ENCODE results near the gene ASXL2.

Gene ASXL2

DNA sequence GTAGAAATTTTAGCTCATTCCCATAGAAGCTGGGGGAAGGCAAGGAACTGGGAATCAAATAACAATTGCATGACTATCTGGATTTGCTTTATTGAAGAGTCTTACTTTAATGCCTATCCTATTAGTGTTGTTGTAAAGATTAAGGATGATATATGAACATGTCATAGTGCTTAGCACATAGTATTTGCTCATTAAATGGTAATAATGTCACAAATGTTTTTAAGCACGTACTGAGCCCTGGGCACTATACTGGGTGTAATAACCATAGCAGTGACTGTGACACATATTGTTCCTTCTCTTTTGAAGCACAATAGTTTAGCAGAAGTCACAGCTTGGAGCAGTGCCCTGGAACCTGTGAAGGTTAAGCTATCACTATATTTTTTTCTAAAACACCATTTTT lies 157.7 kb downstream of the ASXL2 start:
- no peak overlapping the region for H3K4me3 ChIP-seq (ENCODE audit: low read depth, low read length)
- TF ChIP-seq, protein P1, sequence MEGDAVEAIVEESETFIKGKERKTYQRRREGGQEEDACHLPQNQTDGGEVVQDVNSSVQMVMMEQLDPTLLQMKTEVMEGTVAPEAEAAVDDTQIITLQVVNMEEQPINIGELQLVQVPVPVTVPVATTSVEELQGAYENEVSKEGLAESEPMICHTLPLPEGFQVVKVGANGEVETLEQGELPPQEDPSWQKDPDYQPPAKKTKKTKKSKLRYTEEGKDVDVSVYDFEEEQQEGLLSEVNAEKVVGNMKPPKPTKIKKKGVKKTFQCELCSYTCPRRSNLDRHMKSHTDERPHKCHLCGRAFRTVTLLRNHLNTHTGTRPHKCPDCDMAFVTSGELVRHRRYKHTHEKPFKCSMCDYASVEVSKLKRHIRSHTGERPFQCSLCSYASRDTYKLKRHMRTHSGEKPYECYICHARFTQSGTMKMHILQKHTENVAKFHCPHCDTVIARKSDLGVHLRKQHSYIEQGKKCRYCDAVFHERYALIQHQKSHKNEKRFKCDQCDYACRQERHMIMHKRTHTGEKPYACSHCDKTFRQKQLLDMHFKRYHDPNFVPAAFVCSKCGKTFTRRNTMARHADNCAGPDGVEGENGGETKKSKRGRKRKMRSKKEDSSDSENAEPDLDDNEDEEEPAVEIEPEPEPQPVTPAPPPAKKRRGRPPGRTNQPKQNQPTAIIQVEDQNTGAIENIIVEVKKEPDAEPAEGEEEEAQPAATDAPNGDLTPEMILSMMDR (IDR thresholded peaks at IDR 0.05; ENCODE audit: control insufficient read depth, extremely low read depth, insufficient read depth) = no peak
- DNase-seq (ENCODE audit: low read depth) = no peak

DNA sequence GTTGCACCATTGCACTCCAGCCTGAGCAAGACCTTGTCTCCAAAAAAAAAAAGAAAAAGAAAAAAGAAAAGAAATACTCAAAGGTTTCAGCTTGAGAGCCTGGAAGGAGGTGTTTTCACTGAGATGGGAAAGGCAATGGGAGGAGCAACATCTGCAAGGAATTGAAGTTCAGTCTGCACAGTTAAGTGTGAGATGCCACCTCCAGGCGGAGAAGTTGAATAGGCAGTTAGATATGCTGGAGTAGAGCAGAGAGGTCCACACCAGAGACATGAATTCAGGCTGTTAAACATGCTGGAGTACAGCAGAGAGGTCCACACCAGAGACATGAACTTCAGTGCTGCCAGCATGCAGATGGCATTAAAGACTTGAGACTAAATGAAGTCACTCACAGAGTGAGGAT lies 163.5 kb downstream of the ASXL2 start:
- TF ChIP-seq, protein P1 (IDR thresholded peaks at IDR 0.05; ENCODE audit: control insufficient read depth, extremely low read depth, insufficient read depth) = no peak
- DNase-seq (ENCODE audit: low read depth) = no peak
- H3K4me3 ChIP-seq (ENCODE audit: low read depth, low read length) = no peak overlapping the region

DNA sequence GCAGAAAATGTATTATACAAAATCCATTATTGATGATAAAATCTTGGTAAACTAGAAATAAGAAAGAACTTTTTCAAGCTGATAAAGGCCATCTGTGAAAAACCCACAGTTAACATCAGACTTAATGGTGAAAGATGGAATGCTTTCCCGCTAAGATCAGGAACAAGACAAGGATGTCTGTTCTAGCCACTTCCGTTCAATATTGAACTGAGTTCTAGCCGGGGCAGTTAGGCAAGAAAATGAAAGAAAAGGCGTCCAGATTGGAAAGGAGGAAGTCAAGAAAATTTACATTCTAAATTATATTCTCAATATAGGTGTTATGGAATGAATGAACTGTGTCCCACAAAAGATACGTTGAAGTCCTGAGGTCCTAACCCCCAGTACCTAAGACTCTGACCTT lies 165.8 kb downstream of the ASXL2 start:
- no peak overlapping the region for H3K4me3 ChIP-seq (ENCODE audit: low read depth, low read length)
- TF ChIP-seq, protein P1 (IDR thresholded peaks at IDR 0.05; ENCODE audit: control insufficient read depth, extremely low read depth, insufficient read depth) = no peak
- no peak for DNase-seq (ENCODE audit: low read depth)

DNA sequence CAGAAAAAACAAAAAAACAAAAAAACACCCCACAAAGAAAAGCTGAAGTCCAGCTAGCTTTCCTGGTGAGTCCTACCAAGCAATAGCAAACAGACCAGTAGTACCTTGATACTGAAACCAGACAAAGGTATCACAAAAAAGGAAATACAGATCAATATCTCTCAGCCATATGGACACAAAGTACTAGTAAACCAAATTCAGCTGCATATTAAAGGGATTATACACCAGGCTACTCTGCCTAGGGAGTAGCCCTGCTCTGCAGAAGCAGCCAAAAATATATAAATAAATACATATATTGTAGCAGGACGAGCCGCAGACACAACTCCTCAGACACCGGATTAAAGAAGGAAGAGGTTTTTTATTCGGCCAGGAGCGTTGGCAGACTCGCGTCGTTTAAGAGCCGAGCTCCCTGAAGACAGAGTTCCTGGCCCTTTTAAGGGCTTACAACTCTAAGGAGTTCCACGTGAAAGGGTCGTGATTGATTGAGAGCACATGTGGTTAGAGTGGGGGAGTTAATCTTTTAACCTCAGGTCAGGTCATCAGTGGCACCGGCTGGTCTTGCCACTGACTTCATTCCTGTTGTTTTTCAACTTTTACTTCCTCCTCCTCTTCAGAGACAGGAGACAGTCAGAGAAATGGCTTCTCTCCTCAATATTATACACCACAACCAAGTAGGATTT lies 166.5 kb downstream of the ASXL2 start:
- H3K4me3 ChIP-seq (ENCODE audit: low read depth, low read length) = peak overlapping the region; percentile 6; the same call in 1 of the 2 replicates
- DNase-seq (ENCODE audit: low read depth) = peak; percentile 53
- TF ChIP-seq, protein P1 (IDR thresholded peaks at IDR 0.05; ENCODE audit: control insufficient read depth, extremely low read depth, insufficient read depth) = no peak

DNA sequence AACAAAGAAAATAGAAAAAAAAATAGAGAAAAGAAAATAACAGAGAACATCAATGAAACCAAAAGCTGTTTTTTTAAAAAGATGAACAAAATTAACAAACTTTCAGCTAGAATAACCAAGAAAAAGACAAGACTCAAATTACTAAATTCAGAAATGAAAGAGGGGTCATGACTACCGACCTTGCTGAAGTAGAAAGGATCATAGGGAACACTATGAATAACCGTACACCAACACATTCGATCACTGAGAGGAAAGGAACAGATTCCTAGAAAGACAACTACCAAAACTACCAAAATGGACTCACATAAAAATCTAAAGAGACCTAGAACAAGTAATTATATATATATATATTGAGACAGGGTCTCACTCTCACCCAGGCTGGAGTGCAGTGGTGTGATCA lies 167.5 kb downstream of the ASXL2 start:
- no peak for DNase-seq (ENCODE audit: low read depth)
- no peak overlapping the region for H3K4me3 ChIP-seq (ENCODE audit: low read depth, low read length)
- TF ChIP-seq, protein P1 (IDR thresholded peaks at IDR 0.05; ENCODE audit: control insufficient read depth, extremely low read depth, insufficient read depth) = no peak

DNA sequence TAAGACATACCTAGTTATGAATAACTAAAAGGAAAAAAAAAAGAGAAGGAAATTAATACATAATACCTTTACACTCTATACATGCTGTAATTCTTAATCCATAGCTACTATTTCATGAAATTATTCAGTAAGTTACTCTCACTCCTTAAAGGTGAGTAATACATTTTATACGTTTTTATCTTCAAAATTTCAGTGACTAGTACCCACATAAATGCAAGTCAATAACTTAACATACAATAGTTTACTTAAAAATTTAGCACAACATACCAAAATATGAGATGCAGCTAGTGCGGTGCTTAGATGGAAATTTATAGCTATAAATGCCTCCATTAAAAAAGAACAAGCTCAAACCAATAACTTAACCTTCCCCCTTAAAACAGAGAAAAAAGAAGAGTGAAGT lies 168.9 kb downstream of the ASXL2 start:
- TF ChIP-seq, protein P1 (IDR thresholded peaks at IDR 0.05; ENCODE audit: control insufficient read depth, extremely low read depth, insufficient read depth) = no peak

More for the DNA sequence above, 168.9 kb downstream of the ASXL2 start:
- no peak overlapping the region for H3K4me3 ChIP-seq (ENCODE audit: low read depth, low read length)
- DNase-seq (ENCODE audit: low read depth) = no peak

All from LNCaP clone FGC (cell line).